ENCODE data around the gene ADCY7.

The ADCY7 gene

GRCh38 chr16:50251375-50252081 lies 14.8 kb upstream of the ADCY7 start:
- no peak for TF ChIP-seq CTCF (IDR thresholded peaks at IDR 0.05; ENCODE audit: extremely low read depth, missing control alignments)
- no peak for DNase-seq (ENCODE audit: low spot score)

GRCh38 chr16:50252082-50252611 lies 14.2 kb upstream of the ADCY7 start:
- no peak for DNase-seq (ENCODE audit: low spot score)
- TF ChIP-seq CTCF (IDR thresholded peaks at IDR 0.05; ENCODE audit: extremely low read depth, missing control alignments), result no peak

GRCh38 chr16:50252874-50253513 lies 13.4 kb upstream of the ADCY7 start:
- no peak for DNase-seq (ENCODE audit: low spot score)
- no peak for TF ChIP-seq CTCF (IDR thresholded peaks at IDR 0.05; ENCODE audit: extremely low read depth, missing control alignments)

- no peak for TF ChIP-seq CTCF (IDR thresholded peaks at IDR 0.05; ENCODE audit: extremely low read depth, missing control alignments)
- DNase-seq (ENCODE audit: low spot score), result no peak
Observed at GRCh38 chr16:50253514-50253910, 12.8 kb upstream of the ADCY7 start.

GRCh38 chr16:50254072-50254471 lies 12.3 kb upstream of the ADCY7 start:
- TF ChIP-seq CTCF (IDR thresholded peaks at IDR 0.05; ENCODE audit: extremely low read depth, missing control alignments), result no peak
- no peak for DNase-seq (ENCODE audit: low spot score)

- TF ChIP-seq CTCF (IDR thresholded peaks at IDR 0.05; ENCODE audit: extremely low read depth, missing control alignments), result no peak
- DNase-seq (ENCODE audit: low spot score), result no peak
Observed at GRCh38 chr16:50255538-50255937, 10.8 kb upstream of the ADCY7 start.

- DNase-seq (ENCODE audit: low spot score), result no peak
- no peak for TF ChIP-seq CTCF (IDR thresholded peaks at IDR 0.05; ENCODE audit: extremely low read depth, missing control alignments)
Observed at GRCh38 chr16:50256604-50257003, 9.7 kb upstream of the ADCY7 start.

Data from GM20000 (cell line).